Measurements from ENCODE around the gene HEG1.

HEG1 gene

GRCh38 chr3:125069968-125070745 is 14.4 kb upstream of the HEG1 start:
- no peak for DNase-seq

- peak; percentile 35 to 51 (median 44) for DNase-seq
Observed at GRCh38 chr3:125069452-125069851, 13.7 kb upstream of the HEG1 start.

GRCh38 chr3:125068265-125068664 is 12.5 kb upstream of the HEG1 start:
- no peak for DNase-seq

GRCh38 chr3:125067225-125067624 is 11.4 kb upstream of the HEG1 start:
- no peak for DNase-seq

GRCh38 chr3:125062904-125063618 is 7.3 kb upstream of the HEG1 start:
- DNase-seq, result no peak

- DNase-seq, result no peak
Observed at GRCh38 chr3:125061646-125062045, 5.8 kb upstream of the HEG1 start.

- peak in 1 of 3 donors; percentile 28 for DNase-seq
Observed at GRCh38 chr3:125061170-125061569, 5.4 kb upstream of the HEG1 start.

- peak; percentile 22 to 30 (median 25) for DNase-seq
Observed at GRCh38 chr3:125059488-125060245, 3.9 kb upstream of the HEG1 start.

- no peak for DNase-seq
Observed at GRCh38 chr3:125058959-125059358, 3.2 kb upstream of the HEG1 start.

GRCh38 chr3:125058529-125058928 is 2.7 kb upstream of the HEG1 start:
- no peak for DNase-seq

- peak; percentile 22 to 52 (median 38) for DNase-seq
Observed at GRCh38 chr3:125057186-125057850, 1.5 kb upstream of the HEG1 start.

GRCh38 chr3:125055331-125055912 is 375 bp downstream of the HEG1 start:
- DNase-seq, result no peak

- DNase-seq, result peak; percentile 74 to 90 (median 79)
Observed at GRCh38 chr3:125054449-125055329, 1.1 kb downstream of the HEG1 start.

- DNase-seq, result no peak
Observed at GRCh38 chr3:125054062-125054448, 1.7 kb downstream of the HEG1 start.

- no peak for DNase-seq
Observed at GRCh38 chr3:125053304-125053699, 2.5 kb downstream of the HEG1 start.

GRCh38 chr3:125052624-125053303 is 3.0 kb downstream of the HEG1 start:
- peak in 1 of 3 donors; percentile 52 for DNase-seq

- DNase-seq, result peak in 2 of 3 donors; percentile 27 to 29
Observed at GRCh38 chr3:125051715-125052581, 3.8 kb downstream of the HEG1 start.

- DNase-seq, result no peak
Observed at GRCh38 chr3:125051205-125051604, 4.6 kb downstream of the HEG1 start.

- no peak for DNase-seq
Observed at GRCh38 chr3:125050488-125051090, 5.2 kb downstream of the HEG1 start.

Data from suppressor macrophage treated with lipopolysaccharide for 1 hour (primary cell).